Measurements from ENCODE around the gene TAC3.
"Not testable (repeated sequence)": the region's sequence is repeated elsewhere in the genome, so short reads cannot be mapped to it uniquely, and the experiment has no call there.

Gene TAC3

GRCh38 chr12:56987551-56988053 is 28.7 kb downstream of the TAC3 start:
- no peaks in the 10 kb centered on the region for H3K9me3 Mint-ChIP-seq
- no peaks in the 10 kb centered on the region for H3K36me3 Mint-ChIP-seq (ENCODE audit: low read depth)
- H3K27ac Mint-ChIP-seq: no peak overlapping the region
- no peak overlapping the region for H3K4me3 Mint-ChIP-seq
- peaks cover 32% of the 10 kb centered on the region for H3K4me1 Mint-ChIP-seq
- H3K27me3 Mint-ChIP-seq (ENCODE audit: low read depth): no peaks in the 10 kb centered on the region
- TF ChIP-seq CTCF (IDR thresholded peaks at IDR 0.05; ENCODE audit: unreplicated experiment in 3 of 3): peak; percentile 89 to 93 (median 90)

- Mint-ChIP-seq H3K4me3 (no peak overlapping the region), H3K4me1 (peaks cover 32% of the 10 kb centered on the region), H3K9me3 (no peaks in the 10 kb centered on the region), H3K27me3 (ENCODE audit: low read depth) (no peaks in the 10 kb centered on the region), H3K27ac (no peak overlapping the region), H3K36me3 (ENCODE audit: low read depth) (no peaks in the 10 kb centered on the region)
- no peak for TF ChIP-seq CTCF (IDR thresholded peaks at IDR 0.05; ENCODE audit: unreplicated experiment in 3 of 3)
Measured at GRCh38 chr12:56987011-56987410, 29.3 kb downstream of the TAC3 start.

- H3K9me3 Mint-ChIP-seq; H3K4me3 Mint-ChIP-seq; H3K27me3 Mint-ChIP-seq (ENCODE audit: low read depth); H3K27ac Mint-ChIP-seq; H3K36me3 Mint-ChIP-seq (ENCODE audit: low read depth): not testable (repeated sequence)
- H3K4me1 Mint-ChIP-seq: peaks cover 32% of the 10 kb centered on the region
Measured at GRCh38 chr12:56985714-56986113, 30.6 kb downstream of the TAC3 start.

GRCh38 chr12:56983386-56983785 is 32.9 kb downstream of the TAC3 start:
- Mint-ChIP-seq H3K4me1 (peaks cover 18% of the 10 kb centered on the region), H3K27me3 (ENCODE audit: low read depth) (no peaks in the 10 kb centered on the region), H3K9me3 (no peaks in the 10 kb centered on the region), H3K27ac (no peak overlapping the region), H3K36me3 (ENCODE audit: low read depth) (no peaks in the 10 kb centered on the region), H3K4me3 (no peak overlapping the region)
- TF ChIP-seq CTCF (IDR thresholded peaks at IDR 0.05; ENCODE audit: unreplicated experiment in 3 of 3): no peak

- H3K36me3 Mint-ChIP-seq (ENCODE audit: low read depth); H3K9me3 Mint-ChIP-seq; H3K27ac Mint-ChIP-seq; H3K27me3 Mint-ChIP-seq (ENCODE audit: low read depth); H3K4me3 Mint-ChIP-seq: not testable (repeated sequence)
- peaks cover 11% of the 10 kb centered on the region for H3K4me1 Mint-ChIP-seq
Measured at GRCh38 chr12:56982578-56983236, 33.6 kb downstream of the TAC3 start.

GRCh38 chr12:56980941-56981530 is 35.3 kb downstream of the TAC3 start:
- H3K4me1 Mint-ChIP-seq: peaks cover 6% of the 10 kb centered on the region
- no peak for TF ChIP-seq CTCF (IDR thresholded peaks at IDR 0.05; ENCODE audit: unreplicated experiment in 3 of 3)

GRCh38 chr12:56980268-56980667 is 36.1 kb downstream of the TAC3 start:
- no peak for TF ChIP-seq CTCF (IDR thresholded peaks at IDR 0.05; ENCODE audit: unreplicated experiment in 3 of 3)
- H3K27me3 Mint-ChIP-seq (ENCODE audit: low read depth): no peaks in the 10 kb centered on the region
- H3K27ac Mint-ChIP-seq: no peak overlapping the region
- H3K4me3 Mint-ChIP-seq: no peak overlapping the region
- H3K4me1 Mint-ChIP-seq: peaks cover 6% of the 10 kb centered on the region
- H3K36me3 Mint-ChIP-seq (ENCODE audit: low read depth): no peaks in the 10 kb centered on the region
- H3K9me3 Mint-ChIP-seq: no peaks in the 10 kb centered on the region

More at GRCh38 chr12:56980941-56981530, 35.3 kb downstream of the TAC3 start:
- Mint-ChIP-seq H3K27ac (no peak overlapping the region), H3K9me3 (no peaks in the 10 kb centered on the region), H3K36me3 (ENCODE audit: low read depth) (no peaks in the 10 kb centered on the region), H3K27me3 (ENCODE audit: low read depth) (no peaks in the 10 kb centered on the region), H3K4me3 (no peak overlapping the region)
